Upper lobe of left lung (tissue), 4 donors: ENCODE data around the gene DPH3.

Source experiments
- CTCF ChIP-seq, 6 experiments: fragments of 450-650 bp in 4 of 6; fragments of 200-600 bp in 2 of 6; sonication (generic) in 2 of 6; IDR thresholded peaks; one replicate each; pipeline ENCODE4 v1.5.1; 2016 to 2019; ENCODE audit warnings: antibody characterized with exemption in 6 of 6
- EP300 ChIP-seq, 4 donors: sonication (generic); formaldehyde crosslinking; IDR thresholded peaks; one replicate each; pipeline ENCODE4 v1.5.1; 2017; ENCODE audit warnings: antibody characterized with exemption in 4 of 4, control low read depth in 2 of 4
- POLR2A ChIP-seq, 4 donors: fragments of 450-650 bp; IDR thresholded peaks; one replicate each; pipeline ENCODE4 v1.5.1; 2016 to 2017; ENCODE audit warnings: antibody characterized with exemption in 4 of 4, mild to moderate bottlenecking in 2 of 4
- POLR2AphosphoS5 ChIP-seq, 2 donors: sonication (generic); formaldehyde crosslinking; IDR thresholded peaks; one replicate each; pipeline ENCODE4 v1.5.1; 2017; ENCODE audit warnings: antibody characterized with exemption in 2 of 2

DNA sequence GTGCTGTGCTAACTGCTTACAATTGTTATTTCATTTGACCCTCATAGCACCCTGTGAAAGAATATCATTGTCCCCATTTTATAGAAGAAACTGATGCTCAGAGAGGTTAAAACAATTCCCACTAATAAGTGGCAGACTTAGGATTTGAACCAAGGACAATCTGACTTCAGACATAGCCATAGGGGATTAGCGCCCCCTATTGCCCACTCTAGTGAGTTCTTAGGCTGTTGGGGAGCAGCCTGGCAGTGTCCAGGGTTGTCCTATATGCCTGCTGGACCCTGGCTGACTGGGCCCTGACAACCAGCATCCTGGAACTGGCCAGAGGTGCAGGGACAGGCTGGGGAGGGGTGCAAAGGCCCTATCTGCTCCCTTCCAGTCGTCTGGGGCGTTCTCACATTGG, 15.4 kb downstream of the DPH3 start:
- no peak for TF ChIP-seq CTCF (IDR thresholded peaks at IDR 0.05)
- TF ChIP-seq POLR2A (IDR thresholded peaks at IDR 0.05): no peak
- no peak for TF ChIP-seq EP300 (IDR thresholded peaks at IDR 0.05)
- no peak for TF ChIP-seq POLR2AphosphoS5 (IDR thresholded peaks at IDR 0.05)
